HUDEP-2 (cell line): ENCODE data around the gene KLRF1.

Experiments
- DNase-seq, 76 experiments: peaks; one replicate each; lab custom pipeline; 2025; ENCODE audit not compliant: unreplicated experiment in 76 of 76; lab: John Stamatoyannopoulos, UW

The KLRF1 gene, protein sequence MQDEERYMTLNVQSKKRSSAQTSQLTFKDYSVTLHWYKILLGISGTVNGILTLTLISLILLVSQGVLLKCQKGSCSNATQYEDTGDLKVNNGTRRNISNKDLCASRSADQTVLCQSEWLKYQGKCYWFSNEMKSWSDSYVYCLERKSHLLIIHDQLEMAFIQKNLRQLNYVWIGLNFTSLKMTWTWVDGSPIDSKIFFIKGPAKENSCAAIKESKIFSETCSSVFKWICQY

DNA sequence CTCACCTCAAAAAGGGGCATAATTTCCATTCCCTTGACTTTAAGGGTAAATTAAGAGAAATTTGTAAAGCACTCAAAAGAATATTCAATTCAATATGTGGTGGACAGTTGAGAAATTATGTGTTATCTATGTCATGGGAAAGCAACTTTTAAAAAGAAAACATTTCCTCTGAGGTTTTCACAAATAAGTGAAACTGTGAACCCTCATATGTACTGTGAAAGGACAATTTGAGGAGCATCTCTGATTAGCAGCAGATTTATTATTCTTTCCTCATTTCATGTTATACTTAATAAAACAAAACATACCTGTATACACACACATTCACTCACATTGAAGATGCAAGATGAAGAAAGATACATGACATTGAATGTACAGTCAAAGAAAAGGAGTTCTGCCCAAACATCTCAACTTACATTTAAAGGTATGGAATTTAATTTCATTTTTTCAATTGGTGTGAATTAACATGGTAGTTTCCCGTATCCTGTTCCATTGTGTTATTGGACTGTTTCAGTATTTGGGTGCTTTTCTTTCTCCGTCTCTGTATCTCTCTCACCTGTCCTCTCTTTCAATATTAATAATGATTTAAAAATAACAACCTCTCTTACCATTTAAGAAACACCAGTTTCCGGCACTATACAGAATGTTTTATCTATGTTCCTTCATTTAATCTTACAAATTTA lies at the start of gene KLRF1:
TSS of gene KLRF1 (plus strand) at position 273 of the 680 bp plus-strand sequence. CDS start at position 337, 64 bp downstream.
- no peak for DNase-seq

DNA sequence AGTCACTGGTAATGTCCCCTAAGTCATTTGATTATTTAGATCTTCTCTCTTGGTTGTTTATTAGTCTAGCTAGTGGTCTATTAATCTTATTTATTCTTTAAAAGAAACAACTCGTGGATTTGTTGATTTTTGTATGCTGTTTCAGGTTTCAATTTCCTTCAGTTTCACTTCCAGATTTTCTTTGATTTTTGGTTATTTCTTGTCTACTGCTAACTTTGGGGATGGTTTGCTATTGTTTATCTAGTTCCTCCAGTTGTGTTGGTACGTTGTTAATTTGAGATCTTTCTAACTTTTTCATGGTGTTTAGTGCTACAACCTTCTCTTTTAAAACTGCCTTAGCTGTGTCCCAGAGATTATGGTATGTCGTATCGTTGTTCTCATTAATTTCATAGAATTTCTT lies 48.1 kb upstream of the KLRF1 start:
- DNase-seq, result no peak

DNA sequence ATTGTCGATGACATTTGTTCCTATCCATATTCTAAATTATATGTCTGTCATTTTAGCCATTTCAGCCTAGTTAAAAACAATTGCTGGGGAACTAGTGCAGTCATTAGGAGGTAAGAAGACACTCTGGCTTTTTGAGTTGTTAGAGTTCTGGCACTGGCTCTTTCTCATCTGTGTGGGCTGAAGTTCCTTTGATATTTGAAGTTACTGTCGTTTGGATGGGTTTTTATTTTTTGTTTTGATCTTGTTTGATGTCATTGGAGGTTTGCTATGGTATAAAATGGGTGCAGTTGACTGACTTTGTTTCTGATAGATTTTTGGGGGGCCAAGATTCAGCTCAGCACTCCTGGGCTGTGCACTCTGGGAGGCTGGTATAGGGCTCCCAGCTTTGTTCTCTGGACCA lies 45.9 kb upstream of the KLRF1 start:
- no peak for DNase-seq

DNA sequence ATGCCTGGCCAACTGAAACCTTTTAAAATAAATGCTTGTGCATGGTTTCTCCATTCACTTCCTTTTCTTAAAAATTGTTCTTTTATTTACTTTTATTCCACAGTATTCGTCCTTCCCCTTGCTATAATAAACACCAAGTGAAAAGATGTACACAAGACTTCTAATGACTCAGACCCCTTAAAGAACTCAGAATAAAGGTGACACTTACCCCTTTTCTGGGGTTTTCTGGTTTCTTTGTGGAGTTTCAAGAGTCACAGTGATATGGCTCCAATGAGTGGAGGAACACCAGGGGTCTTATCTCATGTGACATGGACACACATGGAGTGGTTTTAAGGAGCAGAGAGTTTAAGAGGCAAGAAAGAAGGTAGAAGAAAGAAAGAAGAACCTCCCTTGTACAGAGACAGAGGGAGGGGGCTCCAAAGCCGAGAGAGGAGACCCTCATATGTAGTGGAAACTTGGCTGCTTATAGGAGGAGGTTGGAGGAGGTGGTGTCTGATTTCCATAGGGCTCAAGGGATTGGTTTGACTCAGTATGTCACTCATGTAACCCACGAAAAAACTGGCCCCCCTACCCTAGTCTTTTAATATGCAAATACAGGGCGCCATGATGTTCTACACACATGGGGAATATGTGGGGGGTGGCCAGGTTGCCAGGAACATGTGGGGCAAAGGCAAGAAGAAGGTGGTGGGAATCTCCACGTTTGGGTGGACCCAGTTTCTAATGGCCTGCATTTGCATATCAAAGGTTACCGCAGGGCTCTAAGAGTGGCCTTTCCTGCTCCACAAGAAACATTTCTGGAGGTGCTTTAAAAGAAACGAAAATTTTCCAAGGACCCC lies 44.5 kb upstream of the KLRF1 start:
- no peak for DNase-seq

DNA sequence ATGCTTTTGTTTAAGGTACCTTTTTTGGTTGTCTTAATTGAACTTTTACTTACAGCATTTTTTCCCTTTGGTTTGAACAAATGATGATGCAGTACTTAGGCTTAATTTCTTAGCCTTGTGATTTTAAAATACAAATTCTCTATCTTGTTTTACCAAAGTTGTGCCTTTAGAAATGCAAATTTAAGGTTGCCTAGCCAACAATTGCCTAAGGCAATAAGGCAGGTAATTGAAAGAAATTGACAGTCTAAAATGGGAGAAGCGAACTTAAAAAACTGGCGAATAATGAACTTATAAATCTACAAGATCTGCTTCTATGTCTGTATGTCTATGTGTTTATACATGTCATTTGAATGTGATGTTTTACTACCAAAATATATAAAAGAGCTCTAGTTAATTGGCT lies 43.0 kb upstream of the KLRF1 start:
- DNase-seq, result no peak

DNA sequence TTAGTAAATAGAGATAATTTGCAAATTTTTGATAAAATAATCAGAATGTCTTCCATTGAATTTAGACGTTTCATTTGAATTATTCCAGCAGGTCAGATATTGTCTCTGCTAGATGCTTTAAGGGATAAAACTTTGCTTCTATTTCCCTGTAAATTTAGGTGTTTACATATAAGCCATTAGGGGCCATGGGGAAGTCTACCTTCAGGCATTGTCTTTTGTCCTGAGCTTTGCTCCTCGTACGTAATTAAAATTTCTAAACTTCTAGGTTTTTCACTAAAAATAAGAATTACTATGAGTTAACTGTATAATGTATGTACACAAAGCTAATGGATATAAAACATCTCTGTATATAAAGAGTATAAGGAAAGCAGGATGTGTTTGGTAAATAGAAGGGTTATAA lies 42.5 kb upstream of the KLRF1 start:
- no peak for DNase-seq

DNA sequence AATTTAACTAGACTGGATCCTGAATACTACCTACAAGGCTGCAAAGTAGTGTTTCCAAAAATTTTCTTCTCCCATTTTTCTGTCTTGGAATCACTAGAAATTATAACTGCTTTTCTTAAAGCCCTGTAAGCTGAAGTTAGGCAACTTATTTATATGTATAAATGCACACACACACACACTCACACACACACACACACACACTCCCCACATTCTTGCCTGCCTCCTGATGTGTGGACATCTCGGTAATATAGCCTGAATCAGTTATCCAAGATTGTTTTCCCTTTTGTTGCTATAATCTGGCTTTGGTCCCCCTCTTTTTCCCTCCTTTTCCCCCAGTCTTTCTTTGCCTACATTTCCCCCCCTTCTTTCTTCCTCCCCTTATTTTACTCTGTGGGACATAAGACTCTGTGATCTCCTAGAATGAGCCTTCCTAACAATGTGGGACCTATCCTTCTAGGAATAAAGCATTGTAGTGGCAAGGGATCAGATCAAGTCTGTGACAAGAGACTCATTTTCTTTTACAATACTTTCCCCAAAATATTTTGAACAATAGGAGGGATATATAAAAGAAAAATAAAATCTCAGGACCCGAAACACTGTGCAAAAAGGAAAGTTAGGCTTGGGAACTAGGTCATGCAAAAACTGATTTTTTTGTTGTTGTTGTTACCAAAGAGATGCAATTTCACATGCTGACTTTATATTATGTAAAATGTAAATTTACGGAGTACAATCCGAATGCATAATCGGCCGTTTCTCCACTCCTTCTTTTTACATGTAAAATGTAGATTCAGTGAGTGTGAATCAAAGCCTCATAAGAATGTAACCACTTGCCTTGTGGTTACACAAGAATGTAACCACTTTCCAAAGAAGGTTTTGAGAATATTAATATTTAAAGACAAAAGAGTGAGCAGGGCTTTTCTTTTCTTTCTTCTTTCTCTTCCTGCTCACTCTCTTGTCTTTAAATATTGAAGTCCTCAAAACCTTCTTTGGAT lies 40.3 kb upstream of the KLRF1 start:
- DNase-seq, result no peak

DNA sequence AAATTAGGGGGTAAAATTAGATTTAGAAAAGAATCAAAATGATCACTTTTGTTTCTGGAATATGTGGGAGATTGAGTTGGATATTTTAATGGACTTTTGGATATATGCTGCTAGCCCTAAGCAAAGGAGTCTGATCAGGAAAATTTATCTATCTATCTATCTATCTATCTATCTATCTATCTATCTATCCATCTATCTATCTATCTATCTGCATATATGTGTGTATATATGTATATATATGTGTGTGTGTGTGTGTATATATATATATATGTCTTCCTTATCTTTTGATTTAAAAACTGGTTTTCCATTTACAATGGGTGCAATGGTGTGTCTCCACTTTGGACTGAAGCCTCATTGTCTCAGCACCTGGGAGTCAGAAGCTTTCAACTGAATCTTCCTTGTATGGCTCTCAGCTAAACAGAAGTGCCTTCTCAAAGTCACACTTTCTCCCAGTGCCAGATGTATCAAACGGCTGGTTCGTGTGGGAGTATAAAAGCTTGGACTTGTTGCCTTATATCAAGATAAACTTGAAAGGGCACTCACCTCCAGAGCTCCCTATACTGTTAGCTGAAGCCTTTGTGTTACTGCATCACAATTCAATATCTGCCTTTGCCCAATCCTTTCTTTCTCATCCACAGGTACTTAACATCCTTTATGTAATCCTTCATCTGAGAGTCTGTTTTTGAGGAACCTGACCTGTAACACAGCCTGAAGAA lies 34.9 kb upstream of the KLRF1 start:
- no peak for DNase-seq

DNA sequence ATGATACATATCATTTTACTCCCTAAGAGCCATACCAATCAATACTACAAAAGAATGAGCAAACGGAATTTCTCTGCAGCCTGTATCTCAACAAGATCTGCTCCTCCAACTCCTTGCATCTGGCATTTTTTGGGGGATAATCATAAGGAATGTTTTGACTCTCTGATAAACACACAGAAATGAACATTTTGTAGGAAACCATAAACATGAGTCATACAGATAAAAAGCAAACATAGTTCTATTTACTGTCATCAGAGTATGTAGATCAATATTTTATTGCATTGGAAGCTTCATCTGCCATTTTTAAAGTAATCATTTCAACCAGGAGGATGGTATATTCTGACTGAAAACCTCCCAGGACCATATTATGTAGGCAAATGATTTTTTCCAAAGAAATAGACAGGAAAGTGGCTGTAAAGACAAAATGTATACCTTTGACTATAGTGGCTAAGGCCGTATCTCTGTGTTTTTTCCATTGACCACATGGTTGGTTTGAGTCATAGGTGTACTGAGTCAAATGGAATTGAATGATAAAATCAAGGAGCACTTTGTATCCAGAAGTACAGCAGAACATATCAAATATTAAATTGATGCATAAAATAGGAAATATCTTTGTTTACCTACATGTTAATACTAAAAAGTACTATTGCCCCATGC lies 34.2 kb upstream of the KLRF1 start:
- DNase-seq, result peak in 1 of 76 experiments; percentile 12

DNA sequence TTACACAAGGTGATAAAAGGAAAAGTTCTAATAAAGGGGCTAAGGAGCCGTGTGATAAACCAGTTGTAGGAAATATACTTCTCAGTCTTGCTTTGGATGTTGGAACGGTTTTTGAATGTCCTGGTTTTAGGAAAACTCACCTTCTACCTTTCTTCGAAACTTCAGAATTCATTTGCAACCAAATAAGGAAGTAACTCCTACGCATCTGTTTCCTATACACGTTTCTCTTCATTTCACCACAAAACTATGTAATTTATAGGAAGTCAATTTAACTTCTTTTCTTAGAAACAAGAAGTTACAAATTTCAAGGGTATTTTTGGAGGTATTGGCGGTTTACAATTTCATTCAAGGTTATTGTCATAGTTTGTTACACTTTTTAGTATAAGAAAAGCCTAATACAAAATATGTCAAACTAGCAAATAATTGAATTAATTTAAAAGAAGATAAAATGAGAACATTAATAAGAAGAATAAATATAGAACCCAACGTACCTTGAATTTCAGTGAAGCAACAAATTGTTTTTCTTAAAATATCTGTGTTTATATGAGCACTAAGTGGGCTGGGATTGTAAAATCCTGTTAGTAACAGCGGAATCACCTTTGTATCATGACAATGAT lies 33.4 kb upstream of the KLRF1 start:
- no peak for DNase-seq

DNA sequence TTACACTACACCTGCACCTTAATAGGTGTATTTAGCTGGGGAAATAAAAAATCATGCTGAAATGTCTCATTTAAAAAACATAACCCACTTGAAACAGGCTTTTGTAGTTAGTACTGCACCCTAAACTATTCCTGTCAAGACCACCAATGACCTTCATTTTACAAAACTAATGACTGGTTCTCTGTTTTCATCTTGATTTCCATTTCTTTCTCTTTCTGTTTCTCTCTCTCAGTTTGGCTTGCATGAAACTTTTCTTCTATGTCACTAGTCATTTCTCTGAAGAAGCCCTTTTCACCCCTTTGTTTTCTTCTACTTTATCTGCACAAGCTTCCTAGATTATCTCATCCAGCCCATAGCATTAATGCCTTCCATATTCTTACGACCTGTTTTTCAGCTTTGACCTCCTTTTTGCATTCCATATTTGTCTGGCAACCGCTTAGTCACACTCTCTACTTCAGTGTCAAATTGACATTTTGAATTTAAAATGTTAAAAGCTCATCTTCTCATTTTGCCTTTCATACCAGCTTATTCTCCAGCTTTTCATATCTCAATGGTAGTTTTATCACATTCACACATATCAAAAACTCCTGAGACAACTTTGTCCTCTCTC lies 32.7 kb upstream of the KLRF1 start:
- no peak for DNase-seq

DNA sequence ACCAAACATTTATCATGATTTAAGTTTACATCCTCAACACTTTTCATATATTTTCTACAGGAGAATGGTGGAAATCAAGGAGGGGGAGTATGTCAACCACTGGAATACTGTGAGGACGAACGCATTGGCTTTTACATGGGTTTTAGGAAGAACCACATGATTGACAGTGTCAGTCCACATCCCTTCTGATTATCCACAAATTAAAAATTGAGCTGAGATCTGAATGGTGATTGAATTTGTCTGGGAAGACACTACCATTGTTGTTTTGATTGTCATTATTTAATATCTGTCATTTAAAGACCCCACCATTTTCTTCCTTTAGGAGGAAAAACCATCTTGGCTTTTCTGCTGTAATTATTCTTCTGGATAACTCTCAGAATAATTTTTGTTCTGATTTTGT lies 31.3 kb upstream of the KLRF1 start:
- DNase-seq, result no peak

DNA sequence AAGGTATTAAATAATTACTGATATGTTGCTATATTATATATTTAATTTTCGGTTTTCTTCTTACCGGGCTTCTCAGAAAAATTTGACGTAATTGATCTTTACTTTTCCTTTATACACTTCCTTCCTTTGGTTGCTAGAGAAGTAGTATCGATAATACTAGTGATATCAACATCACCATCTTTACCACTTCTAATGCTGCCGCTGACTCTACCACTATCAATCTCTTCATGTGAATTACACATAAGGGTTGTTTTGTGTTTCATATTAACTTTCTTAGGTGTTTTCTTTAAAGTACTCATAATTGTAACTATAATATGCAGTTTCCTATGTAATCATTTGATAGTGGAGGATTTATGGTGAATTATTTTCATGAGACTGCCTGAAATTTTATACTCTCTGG lies 30.9 kb upstream of the KLRF1 start:
- DNase-seq, result no peak

DNA sequence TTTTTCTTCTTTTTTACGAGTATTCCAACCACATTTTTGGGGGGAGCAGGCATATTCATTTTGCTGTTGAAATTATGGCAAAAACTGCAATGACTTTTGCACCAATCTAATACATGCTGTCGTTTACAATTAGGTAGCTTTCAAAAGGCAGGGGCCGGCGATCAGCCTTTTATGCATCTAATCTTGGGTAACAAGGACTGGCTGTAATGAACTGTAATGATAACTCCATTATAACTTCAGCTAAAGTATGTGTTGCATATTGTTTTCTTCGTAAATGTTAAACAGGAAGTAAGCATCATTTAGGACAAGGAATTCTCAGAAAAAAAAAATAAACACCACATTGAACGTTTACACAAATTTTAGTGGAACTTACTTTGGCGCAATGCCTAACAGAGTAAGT lies 30.3 kb upstream of the KLRF1 start:
- no peak for DNase-seq

DNA sequence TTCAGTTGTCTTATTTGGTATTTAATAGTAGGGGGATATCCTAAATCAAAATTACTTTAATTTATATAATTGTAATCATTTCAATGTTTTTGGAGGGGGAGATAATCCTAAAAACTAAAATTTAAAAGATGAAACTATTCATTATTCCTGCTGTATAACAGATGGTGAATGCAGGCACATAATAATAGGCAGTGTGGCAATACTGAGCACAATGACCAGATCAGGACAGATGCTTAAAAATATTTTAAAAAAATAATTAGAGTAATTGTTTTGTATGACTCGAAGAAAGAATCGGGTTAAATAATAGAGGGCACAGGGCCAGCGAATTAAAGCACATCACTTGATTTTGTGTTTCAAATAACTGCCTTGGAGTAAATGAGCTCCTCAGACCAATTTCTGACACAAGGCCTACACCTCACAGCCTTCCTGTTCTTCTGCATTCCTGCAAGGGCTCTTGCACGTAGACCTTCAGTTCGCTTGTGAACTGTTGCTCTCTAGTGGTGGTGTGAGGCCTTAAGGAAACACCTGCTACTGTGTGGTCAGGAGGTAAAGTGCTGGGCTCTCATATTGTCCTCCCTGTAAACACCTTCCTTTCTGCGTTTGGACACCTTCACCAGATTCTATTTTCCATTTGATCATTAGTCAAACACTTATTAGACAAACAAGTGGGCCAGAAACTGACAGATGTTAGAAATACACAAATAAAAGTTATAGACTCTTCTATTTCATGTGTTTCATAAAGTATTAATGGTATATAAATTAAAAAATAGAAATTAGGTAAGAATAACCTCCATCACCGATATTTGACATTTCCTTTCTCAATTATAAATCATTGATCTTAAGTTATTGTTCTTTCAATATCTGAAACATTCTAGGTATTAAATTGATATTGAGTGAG lies 29.3 kb upstream of the KLRF1 start:
- DNase-seq, result peak in 36 of 76 experiments; percentile 0 to 57 (median 22)

DNA sequence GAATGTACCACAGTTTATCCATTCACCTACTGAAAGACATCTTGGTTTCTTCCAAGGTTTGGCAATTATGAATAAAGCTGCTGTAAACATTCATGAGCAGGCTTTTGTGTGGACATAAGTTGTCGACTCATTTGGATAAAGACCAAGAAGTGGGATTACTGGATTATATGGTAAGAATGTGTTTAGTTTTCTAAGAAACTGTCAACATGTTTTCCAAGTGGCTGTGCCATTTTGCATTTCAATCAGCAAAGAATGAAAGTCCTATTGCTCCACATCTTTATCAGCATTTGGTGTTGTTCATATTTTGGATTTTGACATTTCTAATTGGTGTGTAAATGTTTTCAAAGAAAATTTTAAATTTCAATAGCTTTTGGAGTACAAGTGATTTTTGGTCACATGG lies 27.3 kb upstream of the KLRF1 start:
- DNase-seq, result no peak

DNA sequence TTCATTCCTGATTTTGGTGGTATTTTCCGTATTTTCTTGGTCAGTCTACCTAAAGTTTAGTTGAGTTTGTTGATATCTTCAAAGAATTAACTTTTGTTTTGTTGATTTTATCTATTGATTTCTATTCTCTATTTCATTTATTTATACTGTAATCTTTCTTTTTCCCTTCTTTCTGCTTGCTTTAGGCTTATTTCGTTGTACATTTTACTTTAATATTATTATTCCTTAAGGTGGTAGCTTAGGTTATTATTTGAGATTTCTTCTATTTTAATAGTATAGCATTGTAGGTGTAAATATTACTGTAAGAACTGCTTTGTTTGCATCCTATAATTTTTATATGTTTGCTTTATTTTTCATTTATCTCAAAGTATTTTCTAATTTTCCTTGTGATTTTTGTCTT lies 21.4 kb upstream of the KLRF1 start:
- DNase-seq, result no peak

DNA sequence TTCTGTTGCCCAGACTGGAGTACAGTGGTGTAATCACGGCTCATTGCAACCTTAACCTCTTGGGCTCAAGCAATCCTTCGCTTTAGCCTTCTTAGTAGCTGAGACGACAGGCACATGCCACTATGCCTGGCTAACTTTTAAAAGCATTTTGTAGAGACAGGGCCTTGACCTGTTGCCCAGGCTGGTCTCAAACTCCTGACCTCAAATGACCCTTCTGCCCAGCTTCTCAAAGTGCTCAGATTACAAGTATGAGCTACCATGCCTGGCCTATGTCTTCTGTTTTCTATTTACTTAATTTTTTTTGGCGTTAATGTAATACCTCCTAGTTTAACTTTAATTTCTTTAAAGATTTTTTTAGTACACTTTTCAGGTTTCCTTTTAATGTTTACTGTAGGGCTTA lies 20.6 kb upstream of the KLRF1 start:
- DNase-seq, result no peak
